B cell (primary cell): ENCODE data around the gene GJA10. TPM values are rescaled to one million over a fixed set of nuclear protein-coding genes. Genes with fewer than 3 reads are reported as not detected.

Experiments
- ATAC-seq: fragments of 200-7000 bp; cut with Tn5 transposase; one replicate; pipeline ENCODE4 v1.10.0; 2021; ENCODE audit warnings: low read depth, mild to moderate bottlenecking, moderate number of reproducible peaks, moderate library complexity
- CTCF ChIA-PET: fragments of 350-600 bp; sonication (Branson Sonifier 250); formaldehyde crosslinking; loops from one replicate; lab custom pipeline; 2021; ENCODE audit warnings: antibody characterized with exemption, inconsistent platforms; lab: Charles Lee
- POLR2A ChIA-PET: fragments of 350-600 bp; sonication (Branson Sonifier 250); formaldehyde crosslinking; loops from one replicate; lab custom pipeline; 2021; ENCODE audit warnings: antibody characterized with exemption; lab: Charles Lee
- DNase-seq: peaks from one replicate; pipeline ENCODE4 v3.0.0; 2013
- H2AFZ ChIP-seq: 2 replicates; pipeline ENCODE4 v1.6.1; 2012; ENCODE audit warnings: mild to moderate bottlenecking, low read depth, low read length; ENCODE audit not compliant: insufficient read depth, poor library complexity, severe bottlenecking
- H3K27ac ChIP-seq, 2 donors: 1 replicate in 1 of 2; 2 replicates in 1 of 2; pipeline ENCODE4 v1.5.1; 2012 to 2013; ENCODE audit warnings: low read length in 2 of 2, mild to moderate bottlenecking in 2 of 2, moderate library complexity in 1 of 2
- H3K27me3 ChIP-seq, 4 experiments: fragments of 200-600 bp in 1 of 4; sonication (generic) in 1 of 4; replicated peaks in 1 of 4; 1 replicate in 2 of 4; 2 replicates in 2 of 4; pipeline versions ENCODE4 v1.6.1 to v1.7.0; 2013 to 2016; ENCODE audit warnings: low read length in 3 of 4, mild to moderate bottlenecking in 2 of 4, mixed read lengths in 1 of 4, moderate library complexity in 1 of 4; ENCODE audit not compliant: insufficient read depth in 4 of 4, control insufficient read depth in 3 of 4; ENCODE audit errors: control extremely low read depth in 1 of 4
- H3K36me3 ChIP-seq, 2 experiments: replicated peaks in 1 of 2; 1 replicate in 1 of 2; 2 replicates in 1 of 2; pipeline versions ENCODE4 v1.6.1 to v1.7.1; 2013; ENCODE audit warnings: low read length in 1 of 2; ENCODE audit not compliant: insufficient read depth in 2 of 2, control insufficient read depth in 1 of 2; ENCODE audit errors: control extremely low read depth in 1 of 2, extremely low read depth in 1 of 2
- H3K4me1 ChIP-seq, 2 donors: fragments of 200-600 bp in 1 of 2; sonication (generic) in 1 of 2; 1 replicate in 1 of 2; 2 replicates in 1 of 2; pipeline versions ENCODE4 v1.5.1 to v1.6.1; 2013 to 2017; ENCODE audit warnings: low read length in 2 of 2; ENCODE audit not compliant: control insufficient read depth in 2 of 2, insufficient read depth in 2 of 2
- H3K4me2 ChIP-seq: replicated peaks from 2 replicates; pipeline ENCODE3; 2012; ENCODE audit warnings: mild to moderate bottlenecking, low read depth, low read length; ENCODE audit not compliant: poor library complexity, severe bottlenecking
- H3K4me3 ChIP-seq, 5 experiments: fragments of 200-600 bp in 1 of 5; sonication (generic) in 1 of 5; 1 replicate in 3 of 5; 2 replicates in 2 of 5; pipeline versions ENCODE4 v1.5.1 to v1.7.0; 2011 to 2016; ENCODE audit warnings: low read length in 4 of 5, mild to moderate bottlenecking in 4 of 5, low read depth in 2 of 5, control low read depth in 1 of 5, moderate library complexity in 1 of 5; ENCODE audit not compliant: insufficient read depth in 1 of 5; ENCODE audit errors: control extremely low read depth in 1 of 5, extremely low read depth in 1 of 5
- H3K79me2 ChIP-seq: fragments of 200-600 bp; sonication (generic); one replicate; pipeline ENCODE4 v1.6.0; 2016; ENCODE audit warnings: low read length; ENCODE audit not compliant: control insufficient read depth, insufficient read depth
- H3K9ac ChIP-seq: fragments of 200-600 bp; sonication (generic); 2 replicates; pipeline ENCODE4 v1.6.1; 2017; ENCODE audit warnings: mild to moderate bottlenecking, low read length, moderate library complexity
- H3K9me3 ChIP-seq, 3 donors: one replicate each; pipeline versions ENCODE4 v1.6.1 to v1.7.1; 2013; ENCODE audit warnings: low read length in 2 of 3; ENCODE audit not compliant: control insufficient read depth in 2 of 3, insufficient read depth in 1 of 3; ENCODE audit errors: control extremely low read depth in 1 of 3
- H4K20me1 ChIP-seq: 2 replicates; pipeline ENCODE4 v1.6.0; 2012; ENCODE audit warnings: mild to moderate bottlenecking, low read length; ENCODE audit not compliant: insufficient read depth, control insufficient read depth, poor library complexity, severe bottlenecking
- H3K27ac Mint-ChIP-seq: one replicate; pipeline ENCODE4 v1.8.0; 2021; ENCODE audit warnings: mixed read lengths
- H3K27me3 Mint-ChIP-seq: one replicate; pipeline ENCODE4 v1.8.0; 2021; ENCODE audit warnings: mixed read lengths
- H3K4me1 Mint-ChIP-seq: one replicate; pipeline ENCODE4 v1.8.0; 2021; ENCODE audit warnings: mixed read lengths
- H3K4me3 Mint-ChIP-seq: one replicate; pipeline ENCODE4 v1.8.0; 2021; ENCODE audit warnings: mixed read lengths
- H3K9me3 Mint-ChIP-seq: one replicate; pipeline ENCODE4 v1.8.0; 2022; ENCODE audit warnings: mixed read lengths; ENCODE audit not compliant: insufficient read depth
- CTCF ChIP-seq: fragments of 200-600 bp; IDR thresholded peaks from one replicate; pipeline ENCODE4 v1.8.0; 2022; ENCODE audit warnings: antibody characterized with exemption, mild to moderate bottlenecking
- EZH2 ChIP-seq: IDR thresholded peaks from 2 replicates; pipeline ENCODE4 v1.6.1; 2012; ENCODE audit warnings: borderline replicate concordance, low read depth, mild to moderate bottlenecking, moderate library complexity, low read length; ENCODE audit not compliant: insufficient read depth, poor library complexity, severe bottlenecking
- WGBS: methylation state at CpG from one replicate; pipeline ENCODE4 v1.1.5; 2013; ENCODE audit warnings: missing lambda C conversion rate; ENCODE audit not compliant: insufficient coverage; 5-methylcytosine and 5-hydroxymethylcytosine counted together
- intact Hi-C: fragments of 100-400 bp; cut with micrococcal nuclease; formaldehyde crosslinking; loops from one replicate; pipeline ENCODE4 v1.10.0; 2022
- polyA plus RNA-seq: library from polyadenylated mRNA; depleted of rRNA; stranded (reverse); fragments of >200 nt; gene quantifications from 2 replicates; pipeline ENCODE4 v1.2.3, GENCODE V29; 2012
- total RNA-seq, 2 donors: library from RNA; stranded (reverse); fragments of 120-200 nt in 1 of 2; gene quantifications; 1 replicate in 1 of 2; 2 replicates in 1 of 2; pipeline versions ENCODE4 v1.2.3 to v1.2.4, GENCODE V29; 2013 to 2022

GJA10 gene
- total and polyA plus RNA-seq, 2 donors (not counting 1 experiment from before 2014, with no cell fraction given) = not detected

- ATAC-seq = no peak
- Mint-ChIP-seq H3K9me3 (no peaks in the 10 kb centered on the region), H3K27me3 (no peaks in the 10 kb centered on the region), H3K4me1 (peaks cover 9% of the 10 kb centered on the region), H3K4me3 (no peak overlapping the region), H3K27ac (peak overlapping the region; percentile 69)
- Histone ChIP-seq H3K4me1 (no peaks in the 10 kb centered on the region), H3K27ac (no peak overlapping the region), H2AFZ (no peak overlapping the region), H3K4me2 (no peak overlapping the region), H3K9me3 (no peaks in the 10 kb centered on the region), H3K79me2 (no peaks in the 10 kb centered on the region), H4K20me1 (peaks cover 17% of the 10 kb centered on the region), H3K9ac (no peak overlapping the region), H3K4me3 (no peak overlapping the region), H3K36me3 (peaks cover 6 to 10% of the 10 kb centered on the region in 2 experiments), H3K27me3 (no peaks in the 10 kb centered on the region)
- POLR2A ChIA-PET = no interaction called here
- TF ChIP-seq EZH2 (no peak), CTCF (no peak)
- intact Hi-C loops = no loop called here
- DNase-seq = no peak
- CTCF ChIA-PET = no interaction called here
- 64% methylated on average over 3 of the region's 5 CpGs for WGBS
Observed at GRCh38 chr6:89924231-89924630, 30.0 kb downstream of the GJA10 start.

GRCh38 chr6:89925826-89926225 is 31.6 kb downstream of the GJA10 start:
- Histone ChIP-seq H3K36me3 (peaks cover 7 to 23% of the 10 kb centered on the region in 2 experiments), H3K27ac (no peak overlapping the region), H3K9ac (no peak overlapping the region), H3K4me1 (peaks cover 0 to 3% of the 10 kb centered on the region in 2 donors), H2AFZ (no peak overlapping the region), H3K4me2 (no peak overlapping the region), H3K79me2 (no peaks in the 10 kb centered on the region), H3K27me3 (no peaks in the 10 kb centered on the region), H4K20me1 (peaks cover 32% of the 10 kb centered on the region), H3K9me3 (no peaks in the 10 kb centered on the region), H3K4me3 (no peak overlapping the region)
- no peaks in the 10 kb centered on the region for H3K27me3 Mint-ChIP-seq
- intact Hi-C loops = no loop called here
- TF ChIP-seq CTCF (no peak), EZH2 (no peak)
- DNase-seq = no peak
- no peak overlapping the region for H3K4me3 Mint-ChIP-seq
- no peak overlapping the region for H3K27ac Mint-ChIP-seq
- peaks cover 15% of the 10 kb centered on the region for H3K4me1 Mint-ChIP-seq
- no peaks in the 10 kb centered on the region for H3K9me3 Mint-ChIP-seq
- ChIA-PET POLR2A (no interaction called here), CTCF (no interaction called here)
- WGBS = 79% methylated on average over 2 of the region's 2 CpGs
- ATAC-seq = no peak
